GM19467 (cell line): ENCODE data around the gene ASPSCR1.

Experiments
- ATAC-seq: cut with Tn5 transposase; IDR thresholded peaks from one replicate; pipeline ENCODE4 v1.9.1; 2021; ENCODE audit warnings: mild to moderate bottlenecking, moderate library complexity; ENCODE audit not compliant: unreplicated experiment

The ASPSCR1 gene

DNA sequence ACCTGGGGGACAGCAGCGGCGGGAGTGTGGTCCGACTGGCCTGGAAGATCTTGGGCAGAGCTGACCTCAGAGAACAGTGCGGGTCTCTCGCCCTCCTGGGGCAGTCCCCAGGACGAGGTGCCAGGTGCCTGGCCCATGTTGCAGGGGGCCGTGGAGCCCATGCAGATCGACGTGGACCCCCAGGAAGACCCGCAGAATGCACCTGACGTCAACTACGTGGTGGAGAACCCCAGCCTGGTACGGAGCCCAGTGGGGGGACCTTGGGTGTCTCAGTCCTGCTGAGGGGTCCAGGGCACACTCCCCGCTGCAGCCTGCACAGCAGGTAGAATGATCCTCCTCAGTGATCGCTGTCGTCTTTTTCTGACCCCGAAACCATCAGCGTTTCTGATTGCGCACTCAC is 75.7 kb downstream of the ASPSCR1 start:
- no peak for ATAC-seq

- no peak for ATAC-seq
These were observed 76.3 kb downstream of the ASPSCR1 start for GRCh38 chr17:82053556-82054263.

- ATAC-seq: no peak
These were observed 77.1 kb downstream of the ASPSCR1 start for GRCh38 chr17:82054351-82055022.

DNA sequence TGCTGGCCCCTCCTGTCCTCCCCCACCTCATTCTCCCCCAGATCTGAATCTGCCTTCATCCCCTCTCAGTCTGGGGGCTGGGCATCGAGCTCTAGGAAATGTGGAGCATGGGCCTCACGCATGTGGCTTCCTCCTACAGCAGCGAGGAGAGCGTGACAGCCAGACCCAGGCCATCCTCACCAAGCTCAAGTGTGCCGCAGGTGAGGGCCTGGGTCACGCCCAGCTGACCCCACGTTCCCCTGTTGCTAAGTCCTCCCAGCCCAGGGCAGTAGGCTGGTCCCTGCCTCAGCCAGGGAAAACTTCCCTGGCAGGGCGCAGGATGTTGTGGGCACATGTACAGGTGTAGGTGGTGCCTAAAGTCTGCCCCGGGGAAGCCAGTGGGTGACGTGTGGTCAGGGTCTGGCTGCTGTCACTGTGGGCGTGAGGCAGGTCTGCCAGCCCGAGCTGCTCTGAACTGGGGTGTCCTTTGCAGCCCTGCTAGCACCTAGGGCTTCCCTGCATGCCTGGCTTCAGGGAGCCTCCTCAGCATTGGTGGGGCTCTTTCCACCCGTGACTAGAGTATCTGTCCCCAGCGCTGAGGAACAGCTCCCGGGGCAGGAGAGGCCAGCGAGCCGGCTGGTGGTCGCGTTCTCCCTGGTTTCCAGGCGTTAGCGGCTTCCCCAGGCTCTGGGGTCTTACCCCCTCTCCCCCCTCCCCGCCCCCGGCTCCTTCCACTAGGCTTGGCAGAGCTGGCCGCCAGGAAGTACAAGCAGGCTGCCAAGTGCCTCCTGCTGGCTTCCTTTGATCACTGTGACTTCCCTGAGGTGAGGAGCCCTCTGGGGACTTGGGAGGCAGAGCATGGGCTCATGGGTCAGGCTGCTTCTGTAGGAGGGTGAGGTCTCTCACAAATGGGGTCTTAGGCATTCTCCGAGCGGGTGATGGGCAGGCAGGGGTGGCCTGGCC is 77.9 kb downstream of the ASPSCR1 start:
- ATAC-seq: no peak

GRCh38 chr17:82055965-82056728 is 78.7 kb downstream of the ASPSCR1 start:
- no peak for ATAC-seq

- no peak for ATAC-seq
These were observed 79.5 kb downstream of the ASPSCR1 start for GRCh38 chr17:82056729-82057621.

GRCh38 chr17:82058230-82058854 is 80.9 kb downstream of the ASPSCR1 start:
- ATAC-seq: no peak

- no peak for ATAC-seq
These were observed 81.4 kb downstream of the ASPSCR1 start for GRCh38 chr17:82058855-82059249.

DNA sequence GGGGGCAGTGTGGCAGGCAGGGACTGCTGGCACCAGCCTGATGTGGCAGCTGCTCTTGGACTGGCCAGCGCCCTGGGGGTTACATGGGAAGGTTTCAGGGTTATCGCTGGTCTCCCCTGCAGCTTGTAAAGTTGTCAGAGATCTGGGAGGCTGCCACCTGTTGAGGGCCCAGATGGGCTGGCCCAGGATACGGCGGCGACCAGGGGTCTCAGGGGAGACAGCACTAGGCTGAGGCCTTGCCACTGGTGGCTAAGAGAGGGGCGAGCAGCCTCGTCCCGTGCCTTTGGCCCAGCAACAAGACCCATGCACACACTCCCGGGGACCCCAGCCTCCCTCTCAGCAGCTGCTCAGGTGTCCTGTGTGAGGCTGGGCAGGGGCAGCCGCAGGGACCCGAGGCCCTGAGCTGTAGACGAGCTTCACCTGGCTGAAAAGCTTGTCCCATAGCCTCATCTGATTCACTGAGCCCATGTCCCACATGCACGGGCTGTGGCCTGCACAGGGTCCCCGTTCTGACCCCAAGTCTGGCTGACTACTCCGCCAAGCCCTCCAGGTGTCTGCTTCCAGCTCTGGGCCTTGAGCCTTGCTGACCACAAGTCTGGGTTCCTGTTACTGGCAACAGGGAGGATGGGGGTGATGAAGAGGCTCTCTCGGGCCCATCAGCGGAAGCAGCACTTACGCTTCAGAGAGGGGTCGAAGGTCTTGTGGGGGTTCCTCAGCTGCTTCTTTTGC is 82.0 kb downstream of the ASPSCR1 start:
- no peak for ATAC-seq

GRCh38 chr17:82060001-82060380 is 82.6 kb downstream of the ASPSCR1 start:
- ATAC-seq: no peak

GRCh38 chr17:82060614-82061013 is 83.2 kb downstream of the ASPSCR1 start:
- ATAC-seq: no peak

DNA sequence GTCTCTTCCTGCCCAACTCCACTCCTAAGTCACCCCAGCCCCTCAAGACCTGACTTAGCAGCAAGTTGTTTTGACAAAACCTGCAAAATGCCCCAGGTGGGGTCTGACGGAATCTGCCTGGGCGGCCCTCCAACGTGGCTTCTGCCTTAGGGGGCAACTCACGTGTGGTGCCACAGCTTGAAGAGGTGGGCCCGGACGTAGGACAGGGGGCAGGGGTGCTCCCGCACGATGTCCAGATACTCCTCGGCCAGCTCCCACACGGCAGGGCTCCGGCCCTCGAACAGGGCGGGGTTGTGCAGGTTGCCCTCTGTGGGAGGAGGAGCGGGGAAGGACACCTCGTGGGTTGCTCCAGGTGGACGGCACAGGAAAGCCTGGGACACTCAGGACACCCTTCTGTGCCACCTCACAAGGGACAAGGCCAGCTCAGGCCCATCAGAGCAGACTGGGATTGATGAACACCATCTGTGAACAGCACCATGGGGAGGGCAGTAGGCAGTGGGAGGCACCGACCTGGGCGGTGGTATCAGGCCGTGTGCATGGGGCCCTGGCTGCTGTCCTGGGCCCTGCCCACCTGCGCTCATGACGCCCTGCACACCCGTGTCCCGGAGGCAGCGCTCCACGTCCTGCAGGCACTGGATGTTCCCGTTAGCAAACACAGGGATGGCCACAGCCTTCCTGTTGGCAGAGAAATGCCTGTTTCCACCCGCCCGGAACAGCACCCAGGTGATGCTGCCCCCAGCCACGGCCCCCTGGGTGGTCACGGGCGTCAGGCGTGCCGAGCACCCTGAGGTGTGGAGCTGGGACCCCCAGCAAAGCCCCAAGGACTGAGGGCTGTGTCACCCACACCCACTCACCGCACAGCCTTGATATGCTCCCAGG is 83.9 kb downstream of the ASPSCR1 start:
- ATAC-seq: no peak

- ATAC-seq: no peak
These were observed 84.9 kb downstream of the ASPSCR1 start for GRCh38 chr17:82062076-82062983.

- ATAC-seq: no peak
These were observed 85.5 kb downstream of the ASPSCR1 start for GRCh38 chr17:82062984-82063368.

GRCh38 chr17:82063424-82064415 is 86.3 kb downstream of the ASPSCR1 start:
- no peak for ATAC-seq
